HG02981 (cell line): ENCODE results near the gene HOXB6.

Experiments used
- ATAC-seq: cut with Tn5 transposase; IDR thresholded peaks from one replicate; pipeline ENCODE4 v1.9.1; 2021; ENCODE audit warnings: mild to moderate bottlenecking, moderate library complexity; ENCODE audit not compliant: unreplicated experiment

Gene HOXB6

DNA sequence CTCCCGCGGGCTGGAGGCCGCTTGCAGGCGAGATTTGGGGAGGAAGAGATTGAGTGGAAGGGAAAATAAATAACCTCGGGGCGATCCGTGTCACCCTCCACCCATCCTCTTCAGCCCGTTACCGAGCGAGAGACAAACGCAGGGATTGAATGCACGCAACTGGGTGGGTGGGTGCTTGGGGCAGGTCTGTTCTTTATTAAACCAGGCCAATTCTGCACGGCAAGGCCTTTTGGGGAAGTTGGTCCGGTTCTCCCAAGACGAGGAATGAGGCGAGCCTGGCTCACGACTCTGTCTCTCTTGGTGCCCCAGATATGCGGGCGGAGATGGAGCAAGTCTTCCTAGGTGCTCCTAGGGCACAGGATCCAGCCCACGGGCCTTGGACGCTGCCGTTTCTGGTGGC, 6.4 kb upstream of the HOXB6 start:
- no peak for ATAC-seq

DNA sequence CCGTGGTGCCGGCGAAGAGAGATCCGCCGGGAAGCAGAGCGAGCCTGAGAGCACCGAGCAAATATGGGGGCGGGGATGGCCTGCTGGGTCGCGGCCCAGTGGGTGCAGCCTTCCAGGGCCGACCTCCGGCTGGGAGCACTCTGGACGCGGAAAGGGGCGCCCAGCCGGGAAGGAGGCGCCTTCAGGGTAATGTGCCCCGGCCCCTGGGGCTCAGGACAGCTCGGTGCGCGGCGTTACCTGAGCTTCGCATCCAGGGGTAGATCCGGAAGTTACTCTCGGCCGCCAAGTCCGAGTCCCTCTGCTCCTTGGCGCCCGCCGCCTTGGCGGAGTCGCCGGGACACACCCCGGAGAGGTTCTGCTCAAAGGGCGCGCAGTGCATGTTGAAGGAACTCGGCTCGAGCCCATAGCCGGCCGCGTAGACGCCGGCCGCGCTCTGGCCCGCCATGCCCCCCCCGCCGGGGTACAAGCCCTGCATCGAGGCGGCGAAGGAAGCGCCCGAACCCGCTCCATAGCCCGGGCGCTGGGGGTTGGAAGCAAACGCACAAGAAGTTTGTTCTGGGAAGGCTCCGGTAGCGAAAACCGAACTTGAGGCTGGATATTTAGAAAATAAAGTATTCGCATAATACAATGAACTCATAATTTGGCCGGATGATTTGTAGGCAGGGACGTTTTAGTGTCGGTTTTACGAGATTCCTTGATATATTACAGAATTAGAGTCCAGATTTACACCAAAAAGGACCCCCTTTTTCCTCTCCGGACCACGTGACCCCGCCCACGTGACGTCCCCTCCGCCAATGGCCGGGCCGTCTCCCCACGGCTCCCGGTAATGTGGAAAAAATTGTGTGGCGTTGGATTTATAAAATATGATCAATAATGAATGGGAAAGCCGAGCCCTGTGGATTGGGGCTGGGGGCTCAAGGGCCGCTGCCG, 5.8 kb upstream of the HOXB6 start, which contains the start of gene HOXB7:
TSS of gene HOXB7 (minus strand) at position 736 of the 930 bp plus-strand sequence. CDS start at position 637, 99 bp downstream.
- no peak for ATAC-seq

DNA sequence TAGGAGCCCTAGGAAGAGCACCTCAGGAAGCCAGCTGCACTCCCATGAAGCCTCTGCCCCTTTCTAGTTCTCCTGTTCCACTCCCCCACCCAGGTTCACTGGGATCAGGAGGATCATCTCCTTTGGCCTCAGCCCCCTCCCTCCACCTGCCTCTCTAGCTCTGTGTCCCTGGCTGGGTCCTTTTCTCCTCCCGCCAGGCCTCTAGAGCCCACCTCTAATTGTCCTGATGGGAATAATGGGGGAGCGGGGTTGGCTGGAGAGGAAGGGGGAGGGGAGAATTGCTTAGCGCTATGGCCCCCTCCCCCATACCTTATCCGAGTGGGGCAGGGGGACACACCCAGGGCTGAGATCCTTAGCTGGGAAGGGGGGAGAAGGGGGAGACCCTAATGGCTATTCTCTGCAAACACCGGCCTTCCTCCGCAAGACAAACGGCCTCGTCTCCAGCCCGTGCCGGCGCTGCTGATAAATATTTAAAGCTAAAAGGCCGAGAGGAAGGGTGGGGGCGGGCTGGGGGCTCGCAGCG, 5.0 kb upstream of the HOXB6 start:
- no peak for ATAC-seq

DNA sequence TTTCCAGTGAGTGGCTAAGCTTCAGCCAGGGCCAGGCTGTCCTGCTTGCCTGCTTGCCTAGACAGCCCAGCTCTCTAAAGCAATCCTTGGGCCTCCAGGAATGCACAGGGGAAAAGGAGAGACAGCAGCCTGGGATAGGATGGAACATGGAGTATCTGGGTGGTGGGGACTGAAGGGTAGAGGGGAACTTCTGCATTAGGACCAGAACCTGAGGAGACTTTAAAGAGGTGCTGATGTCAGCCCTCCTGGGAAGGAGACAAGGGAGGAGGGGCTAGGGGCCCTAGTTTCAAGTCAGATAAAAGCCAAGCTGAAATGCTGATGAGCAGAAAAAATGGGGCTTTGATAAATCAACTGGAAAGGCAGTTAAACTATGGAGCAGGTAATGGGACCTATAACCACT, 4.2 kb upstream of the HOXB6 start:
- ATAC-seq, result no peak

GRCh38 chr17:48608494-48608834, 3.7 kb upstream of the HOXB6 start:
- no peak for ATAC-seq

DNA sequence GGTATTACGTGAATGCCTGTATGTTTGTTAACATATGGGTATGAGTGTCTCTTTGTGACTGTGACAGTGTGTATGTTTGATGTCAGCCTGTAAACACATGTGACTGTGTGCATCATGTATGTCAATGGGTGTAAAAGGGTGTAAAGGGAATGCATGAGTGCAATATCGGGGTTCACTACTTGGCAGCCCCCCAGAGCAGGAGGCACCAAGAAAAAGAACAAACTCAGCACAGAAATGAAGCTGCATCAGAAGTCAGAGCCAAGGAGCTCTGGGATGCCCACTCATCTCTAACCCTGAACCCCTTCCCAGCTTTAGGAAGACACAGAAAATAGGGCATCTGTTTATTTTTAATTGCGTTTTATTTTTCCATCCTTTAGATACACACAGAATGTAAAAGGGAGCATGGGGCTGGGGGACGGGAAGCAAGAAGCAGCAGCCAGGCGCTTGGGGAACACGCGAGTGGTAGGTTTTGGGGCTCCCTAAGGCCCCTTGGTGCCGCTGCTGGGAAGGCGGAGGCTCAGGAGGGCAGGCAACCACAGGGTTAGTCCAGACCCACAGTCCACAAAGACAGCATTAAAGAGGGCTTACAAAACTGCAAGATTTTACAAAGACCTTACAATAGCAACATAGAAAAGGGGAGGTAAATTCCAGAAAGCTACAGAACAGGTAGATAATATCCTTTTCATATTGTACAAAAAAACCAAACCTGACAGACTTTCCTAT, 2.3 kb upstream of the HOXB6 start:
- ATAC-seq, result no peak

- ATAC-seq, result no peak
Observed at GRCh38 chr17:48605991-48606891, 1.5 kb upstream of the HOXB6 start.

DNA sequence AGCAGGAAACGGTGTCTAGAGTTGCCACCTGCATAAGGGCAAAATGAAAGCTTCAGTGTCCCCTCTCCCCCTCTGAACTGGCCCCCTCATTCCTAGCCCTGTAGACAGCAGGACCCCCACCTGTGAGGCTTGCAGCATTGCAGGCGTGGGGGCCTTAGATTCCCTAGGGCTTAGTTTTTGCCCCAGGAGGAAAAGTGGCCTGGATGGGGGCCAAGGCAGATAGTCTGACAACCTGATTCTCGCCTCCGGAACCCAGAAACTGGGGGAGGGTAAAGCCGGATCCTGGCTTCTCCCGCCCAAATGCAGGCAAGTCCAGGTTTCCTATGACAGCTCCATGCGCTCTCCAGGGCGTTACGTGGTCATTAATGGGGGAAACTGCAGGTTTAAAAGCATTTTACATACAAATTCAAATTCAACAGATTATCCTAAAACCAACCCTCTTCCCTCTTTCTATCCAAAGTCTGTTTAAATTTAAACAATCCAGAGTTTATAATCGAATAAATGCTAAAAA, 678 bp upstream of the HOXB6 start:
- ATAC-seq, result no peak

GRCh38 chr17:48603959-48604769, 622 bp downstream of the HOXB6 start:
- no peak for ATAC-seq

DNA sequence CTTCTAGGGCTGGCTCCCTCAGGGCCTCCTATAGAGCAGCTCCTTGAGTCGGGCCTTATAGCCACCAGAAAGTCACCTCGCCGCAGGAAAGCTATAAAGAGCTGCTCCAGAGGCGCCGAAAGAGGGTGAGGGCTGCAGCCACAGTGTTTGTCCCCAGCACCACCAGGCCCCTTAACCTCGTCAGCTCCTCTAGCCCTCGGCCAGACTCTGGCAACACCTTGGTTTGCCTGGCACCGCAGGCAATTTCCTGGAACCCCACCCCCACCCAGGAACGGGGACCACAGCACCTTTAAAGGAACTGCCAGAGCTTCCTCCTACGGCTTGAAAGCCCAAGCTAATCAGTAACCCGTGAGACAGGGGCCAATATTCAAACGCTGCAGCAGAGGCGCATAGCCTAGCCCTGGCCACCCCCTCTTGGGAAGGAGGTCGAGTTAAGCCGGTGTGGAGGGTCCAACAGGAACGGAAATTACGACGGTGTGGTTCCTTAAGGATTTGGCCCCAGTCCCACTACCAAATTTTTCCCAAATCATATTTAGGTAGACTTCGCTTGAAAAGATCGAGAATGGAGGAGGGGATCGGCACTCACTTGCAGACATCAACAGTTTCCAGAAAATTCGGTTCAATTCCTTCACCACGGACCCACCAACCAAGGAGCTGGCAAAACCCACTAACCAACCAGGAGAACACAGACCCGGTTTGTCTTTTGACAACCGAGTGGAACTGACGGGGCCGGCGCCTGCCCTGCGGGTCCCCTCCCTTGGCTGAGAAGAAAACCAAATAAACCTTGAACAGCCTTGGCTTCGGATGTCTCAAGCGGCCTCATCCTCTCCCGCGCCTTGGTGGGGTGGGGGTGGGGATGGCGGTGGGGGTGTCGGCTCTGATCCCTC, 3.0 kb downstream of the HOXB6 start:
- no peak for ATAC-seq

DNA sequence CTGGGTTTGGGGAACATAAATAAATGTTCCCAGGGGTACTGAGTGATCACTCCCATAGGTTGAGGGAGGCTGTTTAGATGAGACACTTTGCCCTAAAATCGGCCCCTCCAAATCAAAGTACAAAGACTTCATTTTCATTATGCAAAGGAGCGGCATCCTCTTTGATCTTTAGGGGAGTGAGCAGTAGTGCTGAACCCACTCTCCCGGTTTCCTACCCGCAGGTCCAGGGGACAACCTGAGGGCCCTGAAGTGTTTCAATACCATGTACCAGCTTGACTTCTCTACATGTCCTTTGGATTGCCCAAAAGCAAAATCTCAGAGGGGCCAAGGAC, 3.6 kb downstream of the HOXB6 start:
- no peak for ATAC-seq

DNA sequence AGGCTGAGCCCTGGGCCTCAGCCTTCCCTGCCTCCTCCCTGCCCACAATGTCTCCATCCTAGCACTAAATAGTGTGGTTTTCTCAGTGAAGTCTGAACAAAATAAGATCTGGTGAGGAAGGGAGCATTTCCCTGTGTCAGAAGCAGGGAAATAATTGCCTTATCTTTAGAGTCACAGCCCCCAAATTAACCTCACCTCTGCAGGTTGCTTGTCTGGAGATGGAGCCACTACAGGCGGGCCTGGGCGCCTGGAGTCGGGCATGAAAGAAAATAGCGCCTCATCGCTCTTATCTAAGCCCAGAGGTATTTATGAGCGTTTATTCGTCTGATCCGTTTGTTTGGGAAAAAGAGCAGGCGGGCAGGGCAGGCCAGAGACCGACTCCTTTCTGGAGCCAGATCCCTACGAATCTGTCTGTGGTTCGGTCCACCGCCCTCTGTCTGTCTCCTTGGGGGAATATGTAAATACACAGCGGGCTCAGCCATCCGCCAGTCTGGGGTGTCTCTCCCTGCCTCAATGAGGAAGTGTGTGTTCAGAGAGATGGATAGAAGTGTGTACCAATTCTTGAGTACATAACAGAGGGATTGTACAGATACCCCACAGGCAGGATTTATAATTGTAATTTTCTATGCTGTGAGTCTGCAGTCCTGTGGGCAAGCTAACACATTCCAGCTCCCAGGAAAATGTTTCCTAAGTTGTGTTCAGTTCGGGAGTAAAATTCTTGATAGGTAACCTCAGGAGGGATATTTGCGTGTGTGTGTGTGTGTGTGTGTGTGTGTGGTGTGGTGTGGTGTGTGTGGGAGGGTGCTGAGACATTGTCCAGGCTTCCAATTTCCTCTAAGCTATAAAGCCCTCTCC, 4.3 kb downstream of the HOXB6 start:
- no peak for ATAC-seq

DNA sequence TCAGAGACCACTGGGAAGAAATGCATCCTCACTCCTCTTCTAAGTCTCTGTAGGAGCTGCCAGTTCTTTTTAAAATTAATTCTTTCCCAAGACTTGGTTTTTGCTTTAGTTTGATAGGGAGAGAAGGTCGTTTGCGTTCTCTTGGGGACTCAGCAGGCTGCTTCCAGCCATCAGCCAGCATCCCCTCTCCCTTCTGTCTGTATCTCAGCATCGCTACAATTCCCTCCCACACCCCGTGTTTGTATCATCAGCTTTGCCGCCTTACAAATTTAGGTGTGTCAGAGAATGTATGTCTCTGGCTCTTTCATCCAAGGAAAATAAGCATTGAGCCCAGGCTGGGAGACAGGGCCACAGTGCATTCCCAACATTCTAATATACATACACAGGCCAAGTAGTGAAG, 5.4 kb downstream of the HOXB6 start:
- ATAC-seq, result no peak

- ATAC-seq, result no peak
Observed at GRCh38 chr17:48598736-48599135, 6.0 kb downstream of the HOXB6 start.

- no peak for ATAC-seq
Observed at GRCh38 chr17:48597778-48598631, 6.8 kb downstream of the HOXB6 start.

- no peak for ATAC-seq
Observed at GRCh38 chr17:48597528-48597777, 7.3 kb downstream of the HOXB6 start.

- ATAC-seq, result no peak
Observed at GRCh38 chr17:48596735-48597527, 7.9 kb downstream of the HOXB6 start.
